ENCODE measurements around the gene EPHA6.

The EPHA6 gene

DNA sequence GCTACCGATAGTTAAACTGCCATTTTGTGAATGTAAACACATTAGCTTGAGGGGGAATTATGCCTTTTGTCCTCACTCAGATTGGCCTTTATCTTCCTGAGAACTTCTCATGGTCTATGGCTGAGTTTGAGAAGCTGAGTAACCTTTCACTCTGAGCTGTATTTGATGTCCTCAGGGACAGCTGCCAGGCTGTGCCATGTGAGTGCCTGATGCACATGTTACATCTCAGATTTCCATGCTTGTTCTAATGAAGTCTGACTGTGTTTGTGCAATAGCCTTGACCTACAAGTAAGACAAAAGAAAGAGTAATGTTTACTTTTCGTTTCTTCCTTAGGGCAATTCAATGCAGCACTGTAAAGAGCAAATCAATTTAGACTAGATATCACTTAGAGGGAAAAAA, 906.0 kb downstream of the EPHA6 start:
- no peak for DNase-seq

DNA sequence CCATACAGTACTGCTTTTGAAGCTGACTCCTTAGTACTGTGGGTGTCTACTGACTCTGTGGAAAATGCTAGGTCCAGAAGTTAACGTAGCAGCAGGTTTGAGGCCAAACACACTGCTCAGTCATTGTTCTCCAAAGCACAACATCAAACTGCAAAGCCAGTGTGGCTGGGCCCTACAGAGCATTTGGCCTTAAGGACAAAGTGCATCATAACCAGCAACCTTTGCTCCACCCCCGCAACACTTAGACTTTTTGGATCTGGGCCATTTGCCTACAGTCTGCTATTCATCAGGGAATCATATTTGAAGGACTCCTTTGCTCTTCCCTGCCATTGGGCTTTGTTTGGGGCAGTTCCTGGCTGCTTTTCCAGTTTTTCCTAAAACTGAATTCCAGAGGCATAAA, 907.1 kb downstream of the EPHA6 start:
- DNase-seq: no peak

GRCh38 chr3:97736928-97737327, 922.5 kb downstream of the EPHA6 start:
- no peak for DNase-seq

GRCh38 chr3:97738761-97739160, 924.4 kb downstream of the EPHA6 start:
- DNase-seq: no peak

DNA sequence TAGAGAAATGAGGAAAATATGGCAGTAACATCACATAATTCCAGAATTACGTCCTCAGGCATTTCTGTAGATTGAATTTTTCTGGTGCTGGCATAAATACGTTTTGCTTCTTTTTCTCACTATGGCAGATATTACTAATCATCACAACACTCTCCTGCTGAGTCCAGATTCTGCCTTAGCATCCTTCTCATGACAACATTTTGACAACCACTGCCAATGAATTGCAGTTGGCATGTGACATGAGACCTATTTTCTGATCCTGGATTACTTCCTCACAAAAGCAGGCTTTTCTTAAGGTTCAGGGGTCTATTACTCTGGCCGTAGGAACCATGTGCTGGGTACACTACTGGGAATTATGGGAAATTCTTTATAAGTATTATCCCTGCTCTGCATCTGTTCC, 927.6 kb downstream of the EPHA6 start:
- DNase-seq: no peak

DNA sequence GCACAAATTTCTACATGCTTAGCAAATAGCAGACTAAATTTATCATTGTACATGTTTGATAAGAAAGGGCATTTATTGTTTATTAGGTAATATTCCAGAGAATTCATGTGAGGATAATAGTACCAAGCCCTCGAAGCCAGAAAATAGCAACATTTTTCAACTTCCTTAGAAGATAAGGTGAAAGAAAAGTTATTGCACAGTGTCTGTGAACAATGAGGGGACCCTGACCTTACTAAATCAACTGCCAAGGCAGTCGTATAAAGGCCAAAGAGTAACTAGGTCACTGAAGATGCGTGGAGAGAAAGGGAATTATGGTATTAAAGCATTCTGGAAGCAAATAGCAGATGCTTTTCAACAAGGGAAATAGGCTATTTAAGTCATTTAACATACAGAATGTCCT, 929.9 kb downstream of the EPHA6 start:
- DNase-seq: no peak

- DNase-seq: no peak
Observed at GRCh38 chr3:97763586-97764406, 949.4 kb downstream of the EPHA6 start.

DNA sequence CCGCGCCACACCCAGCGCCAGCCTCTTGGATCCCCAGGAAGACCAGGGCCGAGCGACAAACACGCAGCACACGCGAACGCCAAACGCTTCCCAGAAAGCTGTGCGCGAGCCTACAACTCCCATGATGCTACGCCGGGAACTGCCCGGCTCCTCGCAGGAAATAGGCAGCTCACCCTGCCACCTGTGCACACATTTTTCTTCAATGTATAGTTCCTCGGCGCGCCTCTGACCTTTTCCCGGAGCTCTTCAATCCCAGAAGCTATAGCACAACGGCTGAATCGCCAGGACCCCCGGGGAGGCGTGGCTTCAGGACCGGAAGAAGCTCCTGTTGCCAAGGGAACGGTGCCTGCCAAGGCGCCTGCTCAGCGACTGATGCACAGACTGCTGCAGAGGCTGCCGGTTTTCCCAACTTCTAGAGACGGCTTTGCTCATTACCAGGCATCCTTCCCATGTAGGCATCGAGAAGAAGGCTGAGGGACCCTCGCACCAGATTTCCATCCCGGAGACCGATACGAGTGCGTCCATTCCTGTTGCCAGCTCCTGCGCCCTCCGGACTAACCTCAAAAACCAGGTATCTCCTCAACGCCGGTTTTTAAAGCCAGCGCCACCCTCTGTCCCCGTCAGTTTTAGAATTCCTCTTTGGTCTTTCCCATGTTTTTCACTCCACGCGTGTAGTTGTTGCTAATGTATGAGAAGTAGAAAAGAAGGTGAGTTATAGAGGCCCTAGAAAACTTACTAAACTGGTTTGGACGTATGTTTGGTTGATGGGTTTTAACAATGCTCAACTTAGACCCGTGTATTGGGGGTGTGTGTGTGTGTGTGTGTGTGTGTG, 950.2 kb downstream of the EPHA6 start, which contains the start of gene ARL6:
TSS of gene ARL6 (plus strand) at position 352 of the 832 bp plus-strand sequence. CDS start 3,350 bp downstream, outside the sequence.
- peak; percentile 57 for DNase-seq

GRCh38 chr3:97765336-97765735, 950.9 kb downstream of the EPHA6 start:
- no peak for DNase-seq

GRCh38 chr3:97772926-97773325, 958.5 kb downstream of the EPHA6 start:
- DNase-seq: no peak

DNA sequence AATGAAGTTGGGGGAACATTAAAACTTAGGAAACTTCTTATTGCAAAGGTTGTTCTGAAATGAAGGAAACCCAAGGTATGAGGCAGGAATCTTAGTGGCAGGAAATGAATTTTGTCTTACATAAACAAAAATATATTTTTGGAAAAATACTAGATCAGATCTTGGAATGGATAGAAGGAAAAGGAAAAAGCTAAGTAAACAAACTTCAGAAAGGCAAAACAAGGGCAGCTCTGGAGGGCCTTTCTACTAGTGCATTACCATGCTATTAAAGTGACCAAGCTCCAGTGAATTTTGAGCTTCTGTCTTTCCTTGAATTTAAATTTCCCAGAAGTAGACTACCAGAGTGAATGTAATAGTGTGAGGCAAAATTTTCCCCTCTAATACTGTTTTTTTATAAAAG, 963.8 kb downstream of the EPHA6 start:
- no peak for DNase-seq

GRCh38 chr3:97793420-97794019, 979.1 kb downstream of the EPHA6 start:
- no peak for DNase-seq

- DNase-seq: no peak
Observed at GRCh38 chr3:97795951-97796350, 981.6 kb downstream of the EPHA6 start.
